ENCODE results near the gene PTGES3. TPM values are rescaled to one million over a fixed set of nuclear protein-coding genes. Genes with fewer than 3 reads are reported as not detected.

The PTGES3 gene
- total and polyA plus RNA-seq, 2 of the 8 experiments (the other 6 are each of a cell fraction or from before 2014, with no cell fraction given): 111 to 464 TPM

- Histone ChIP-seq H3K23ac (ENCODE audit: insufficient read length) (no peak overlapping the region), H2AK5ac (ENCODE audit: low read depth, low read length) (no peak overlapping the region), H3K9me3 (ENCODE audit: insufficient read depth in 2 of 2, low read depth in 1 of 2, low read length in 1 of 2) (no peaks in the 10 kb centered on the region), H4K5ac (ENCODE audit: insufficient read length, low read depth, low read length) (no peak overlapping the region), H2BK120ac (replicated peaks; ENCODE audit: low read depth, low read length) (no peak overlapping the region), H3K9ac (replicated peaks in 1 of 4; ENCODE audit: extremely low read depth in 1 of 4, low read depth in 3 of 4, low read length in 3 of 4) (no peak overlapping the region), H4K8ac (ENCODE audit: extremely low read depth, insufficient read depth, low read length) (no peak overlapping the region), H3K27ac (ENCODE audit: low read depth, low read length) (no peak overlapping the region), H2BK20ac (ENCODE audit: low read length) (no peak overlapping the region), H3K23me2 (ENCODE audit: low read depth, low read length) (no peaks in the 10 kb centered on the region), H3K4ac (replicated peaks; ENCODE audit: insufficient read length, low read depth, low read length) (no peak overlapping the region), H4K91ac (replicated peaks; ENCODE audit: insufficient read length, low read length) (no peak overlapping the region), H3K14ac (ENCODE audit: insufficient read length) (no peak overlapping the region), H3K18ac (ENCODE audit: extremely low read depth, low read length) (no peak overlapping the region), H3K79me2 (ENCODE audit: control insufficient read depth in 1 of 2, insufficient read depth in 2 of 2, low read length in 2 of 2) (peaks cover 62 to 95% of the 10 kb centered on the region in 2 experiments), H2AFZ (ENCODE audit: low read length) (no peak overlapping the region), H3K4me3 (ENCODE audit: extremely low read depth in 1 of 4, insufficient read depth in 2 of 4, low read depth in 3 of 4, low read length in 4 of 4) (no peak overlapping the region), H3K36me3 (ENCODE audit: control insufficient read depth in 2 of 4, insufficient read depth in 4 of 4, low read length in 3 of 4) (peaks cover 2 to 31% (median 2%) of the 10 kb centered on the region in 4 experiments; a peak in 4 of 8 replicates), H4K20me1 (replicated peaks in 1 of 2; ENCODE audit: control insufficient read depth in 1 of 2, insufficient read depth in 2 of 2, low read length in 2 of 2) (peaks cover 27 to 34% of the 10 kb centered on the region in 2 experiments), H2BK15ac (ENCODE audit: low read length) (no peak overlapping the region), H3K4me2 (ENCODE audit: insufficient read depth in 1 of 2, low read depth in 2 of 2, low read length in 2 of 2) (no peak overlapping the region), H3K79me1 (ENCODE audit: low read depth, low read length) (peaks cover 5% of the 10 kb centered on the region; the same call in 1 of the 2 replicates), H3K56ac (replicated peaks; ENCODE audit: insufficient read length, low read depth, low read length) (no peak overlapping the region), H2BK12ac (ENCODE audit: low read depth, low read length) (no peak overlapping the region), H2BK5ac (ENCODE audit: low read depth, low read length) (no peak overlapping the region), H3K27me3 (replicated peaks in 1 of 4; ENCODE audit: control insufficient read depth in 3 of 4, extremely low read depth in 1 of 4, insufficient read depth in 3 of 4, low read length in 3 of 4) (no peaks in the 10 kb centered on the region), H3K4me1 (replicated peaks in 1 of 4; ENCODE audit: control insufficient read depth in 3 of 4, insufficient read depth in 4 of 4, low read length in 3 of 4) (peaks cover 0 to 3% (median 0%) of the 10 kb centered on the region in 4 experiments; a peak in 2 of 7 replicates)
- CTCF ChIA-PET (ENCODE audit: partially characterized antibody): interaction anchor here (0.6 to 0.9 kb wide), 2 partner anchors 9 to 331 kb away, joined by 3 to 5 read pairs; no protein-coding TSS in a partner anchor
- POLR2A ChIA-PET (ENCODE audit: partially characterized antibody): interaction anchor here (1.1 to 52.4 kb wide), 8 partner anchors 8 to 59 kb away, joined by 3 to 1406 read pairs (median 16); partner anchors contain the start of genes ATP5F1B, NACA, PRIM1 and PTGES3
- TF ChIP-seq GTF2F1 (IDR thresholded peaks at IDR 0.05; ENCODE audit: borderline replicate concordance, low read depth, low read length) (no peak), BCL11A (IDR thresholded peaks at IDR 0.05; ENCODE audit: low read depth in 2 of 2, low read length in 2 of 2) (no peak), HDAC6 (IDR thresholded peaks at IDR 0.05; ENCODE audit: low read depth, low read length) (no peak), USF2 (IDR thresholded peaks at IDR 0.05; ENCODE audit: low read length) (no peak), TBP (IDR thresholded peaks at IDR 0.05; ENCODE audit: low read depth, low read length) (no peak), BACH1 (IDR thresholded peaks at IDR 0.05; ENCODE audit: low read length) (no peak), TEAD4 (IDR thresholded peaks at IDR 0.05; ENCODE audit: low read depth, low read length) (no peak), TAF7 (optimal IDR thresholded peaks at IDR 0.05; ENCODE audit: borderline replicate concordance, low read depth, low read length) (no peak)
- DNase-seq (ENCODE audit: low read depth in 1 of 2, low spot score in 2 of 2): no peak
- WGBS, 2 experiments (ENCODE audit: extremely low coverage in 1 of 2, insufficient coverage in 1 of 2, insufficient read length in 1 of 2, insufficient replicate concordance in 2 of 2, low coverage in 1 of 2, low lambda C conversion rate in 2 of 2, missing lambda C conversion rate in 1 of 2): 100% methylated on average over 1 of the region's 1 CpG; no CpG with 5 or more reads in 1 of the 2 experiments
- FAIRE-seq: no peak
These were observed 10.4 kb downstream of the PTGES3 start for GRCh38 chr12:56677680-56678079.
